K562 (cell line): ENCODE data around the gene ARMC9. TPM values are rescaled to one million over a fixed set of nuclear protein-coding genes. Genes with fewer than 3 reads are reported as not detected.

Source experiments
- ATAC-seq: fragments of 200-7000 bp; cut with Tn5 transposase; 3 replicates; pipeline ENCODE4 v1.9.1; 2020; ENCODE audit warnings: moderate library complexity
- BruUV-seq: library from RNA; stranded (reverse); fragments of 400-500 nt; replicated peaks from 2 replicates; lab custom pipeline; 2021; lab: Mats Ljungman, UMichigan
- CTCF ChIA-PET: fragments of 300-600 bp; formaldehyde crosslinking; extraction: SDS; loops from one replicate; lab custom pipeline; 2021; ENCODE audit warnings: low intra/inter-chr PET ratio; lab: Yijun Ruan, JAX
- POLR2A ChIA-PET: fragments of 300-600, 350-650 bp; sonication (Branson Sonifier 250); formaldehyde crosslinking; extraction: SDS; loops from one replicate; lab custom pipeline; 2021; ENCODE audit warnings: antibody characterized with exemption, inconsistent platforms; lab: Yijun Ruan, JAX
- DNase-seq, 4 experiments: peaks; one replicate each; pipeline versions ENCODE4 v3.0.0 to v3.0.0-alpha.2; 2011 to 2018; ENCODE audit warnings: low spot score in 3 of 4, mixed read lengths in 3 of 4; ENCODE audit errors: extremely low read depth in 1 of 4
- FAIRE-seq: peaks from 2 replicates; lab custom pipeline; 2011; peaks lifted over from hg19 to GRCh38; lab: Jason Lieb, UNC
- H2AFZ ChIP-seq: 2 replicates; pipeline ENCODE4 v1.6.0; 2011; ENCODE audit warnings: low read depth, low read length, control low read depth, inconsistent platforms
- H3K27ac ChIP-seq: fragments of 200-600 bp; 3 replicates; pipeline ENCODE4 v1.8.0; 2011; ENCODE audit warnings: low read depth, mild to moderate bottlenecking, control low read depth, inconsistent platforms, low read length, moderate library complexity, mixed read lengths; ENCODE audit errors: extremely low read depth
- H3K27me3 ChIP-seq, 2 experiments: fragments of 300-600 bp in 1 of 2; 2 replicates in 1 of 2; 3 replicates in 1 of 2; pipeline versions ENCODE4 v1.6.0 to v1.8.0; 2011; ENCODE audit warnings: inconsistent platforms in 2 of 2, low read length in 2 of 2, mild to moderate bottlenecking in 1 of 2, mixed read lengths in 1 of 2, moderate library complexity in 1 of 2; ENCODE audit not compliant: control insufficient read depth in 2 of 2, insufficient read depth in 2 of 2
- H3K36me3 ChIP-seq: fragments of 300-600 bp; 3 replicates; pipeline ENCODE4 v1.8.0; 2011; ENCODE audit warnings: mild to moderate bottlenecking, low read length, inconsistent platforms; ENCODE audit not compliant: control insufficient read depth, insufficient read depth
- H3K4me1 ChIP-seq, 2 experiments: fragments of 200-600 bp in 1 of 2; replicated peaks in 1 of 2; 2 replicates in 1 of 2; 3 replicates in 1 of 2; pipeline versions ENCODE4 v1.5.1 to v1.8.0; 2011; ENCODE audit warnings: inconsistent platforms in 2 of 2, low read length in 2 of 2, mild to moderate bottlenecking in 1 of 2, mixed read lengths in 1 of 2, moderate library complexity in 1 of 2; ENCODE audit not compliant: control insufficient read depth in 2 of 2, insufficient read depth in 2 of 2
- H3K4me2 ChIP-seq: 2 replicates; pipeline ENCODE4 v1.6.1; 2011; ENCODE audit warnings: low read length, control low read depth, inconsistent platforms, mixed read lengths; ENCODE audit not compliant: insufficient read depth
- H3K4me3 ChIP-seq: fragments of 200-600 bp; sonication (generic), shearing (Covaris generic); 2 replicates; pipeline ENCODE4 v1.5.1; 2016; ENCODE audit warnings: control low read depth, inconsistent platforms
- H3K79me2 ChIP-seq: fragments of 200-600 bp; 3 replicates; pipeline ENCODE4 v1.8.0; 2011; ENCODE audit warnings: low read length, inconsistent platforms; ENCODE audit not compliant: control insufficient read depth, insufficient read depth
- H3K9ac ChIP-seq, 2 experiments: 2 replicates each; pipeline versions ENCODE4 v1.6.0 to v1.6.1; 2011; ENCODE audit warnings: low read depth in 2 of 2, low read length in 2 of 2, control low read depth in 1 of 2, inconsistent platforms in 1 of 2, mild to moderate bottlenecking in 1 of 2, mixed read lengths in 1 of 2; ENCODE audit not compliant: insufficient read depth in 1 of 2
- H3K9me1 ChIP-seq: one replicate; pipeline ENCODE4 v1.6.0; 2011; ENCODE audit warnings: inconsistent platforms, mild to moderate bottlenecking, low read length, moderate library complexity; ENCODE audit not compliant: control insufficient read depth, insufficient read depth
- H3K9me3 ChIP-seq: replicated peaks from 2 replicates; pipeline ENCODE4 v1.5.1; 2011; ENCODE audit warnings: low read depth, low read length, inconsistent platforms; ENCODE audit not compliant: control insufficient read depth, insufficient read depth
- H4K20me1 ChIP-seq: replicated peaks from 2 replicates; pipeline ENCODE4 v1.6.1; 2011; ENCODE audit warnings: low read length, inconsistent platforms, mixed read lengths; ENCODE audit not compliant: control insufficient read depth, insufficient read depth
- ATF3 ChIP-seq, 2 experiments: fragments of 450-650 bp in 1 of 2; sonication (generic) in 1 of 2; formaldehyde crosslinking in 1 of 2; IDR thresholded peaks in 1 of 2; conservative IDR thresholded peaks in 1 of 2; 2 replicates each; pipeline versions ENCODE4 v1.6.1 to v1.8.1; 2016 to 2023; ENCODE audit warnings: mild to moderate bottlenecking in 2 of 2, moderate library complexity in 2 of 2, inconsistent platforms in 1 of 2, missing genetic modification reagents in 1 of 2
- CXXC5 ChIP-seq: fragments of 250-450 bp; sonication (Bioruptor Pico); IDR thresholded peaks from 2 replicates; pipeline ENCODE4 v1.8.0; 2022; ENCODE audit warnings: inconsistent platforms, mild to moderate bottlenecking, moderate library complexity
- WGBS: fragments of 100-300 bp; shearing (Covaris generic); methylation state at CpG from one replicate; pipeline ENCODE4 v1.1.6; 2016; ENCODE audit warnings: low coverage, mixed read lengths; ENCODE audit not compliant: insufficient coverage; ENCODE audit errors: missing lambda C conversion rate; 5-methylcytosine and 5-hydroxymethylcytosine counted together
- in situ Hi-C: fragments of 300-500 bp; cut with MboI; formaldehyde crosslinking; loops from 4 replicates; pipeline ENCODE4 v1.15.0; 2018; ENCODE audit warnings: inconsistent platforms, mixed read lengths
- intact Hi-C: fragments of 100-400 bp; cut with micrococcal nuclease; formaldehyde crosslinking; loops from 2 replicates; pipeline ENCODE4 v1.14.2; 2022
- polyA plus RNA-seq, 8 experiments: library from polyadenylated mRNA; depleted of rRNA in 4 of 8; stranded (reverse) in 5 of 8; unstranded in 3 of 8; fragments of >200 nt; fragmentation: Nextera tagmentation in 2 of 8; fragmentation: Illumina TruSeq in 1 of 8; extraction: Ambion mirVana in 2 of 8; extraction: Trizol in 1 of 8; gene quantifications; 2 replicates each; pipeline versions ENCODE4 v1.2.1 to v1.2.3, GENCODE V29; 2011 to 2014; ENCODE audit warnings: inconsistent platforms in 1 of 8, missing spikeins in 1 of 8
- total RNA-seq, 7 experiments: library from RNA; depleted of rRNA in 6 of 7; stranded (reverse); fragments of >200 nt in 6 of 7; fragmentation: Illumina TruSeq in 2 of 7; extraction: Trizol in 2 of 7; gene quantifications; 2 replicates each; pipeline versions ENCODE4 v1.2.1 to v1.2.3, GENCODE V29; 2011 to 2021; ENCODE audit warnings: low replicate concordance in 1 of 7

Gene ARMC9
- total and polyA plus RNA-seq, 9 of the 15 experiments (the other 6 are each of a cell fraction or from before 2014, with no cell fraction given), result 0.36 to 2.3 (median 1.1) TPM

GRCh38 chr2:231378026-231378722, 179.7 kb downstream of the ARMC9 start:
- CTCF ChIA-PET, result no interaction called here
- Histone ChIP-seq H3K9me1 (no peaks in the 10 kb centered on the region), H3K4me2 (no peak overlapping the region), H3K4me3 (no peak overlapping the region), H3K27me3 (peaks cover 0 to 31% of the 10 kb centered on the region in 2 experiments; a peak in 2 of 5 replicates), H2AFZ (no peak overlapping the region), H3K36me3 (no peaks in the 10 kb centered on the region), H3K4me1 (peaks cover 6 to 14% of the 10 kb centered on the region in 2 experiments; a peak in 4 of 5 replicates), H3K9me3 (no peaks in the 10 kb centered on the region), H3K9ac (no peak overlapping the region), H3K27ac (no peak overlapping the region), H4K20me1 (no peaks in the 10 kb centered on the region), H3K79me2 (no peaks in the 10 kb centered on the region)
- in situ Hi-C loops (no loop called here), intact Hi-C loops (no loop called here)
- 18% methylated on average over 11 of the region's 13 CpGs for WGBS
- FAIRE-seq, result no peak
- POLR2A ChIA-PET, result no interaction called here
- DNase-seq, result no peak
- peak; percentile 53 for TF ChIP-seq ATF3 (IDR thresholded peaks at IDR 0.05)
- TF ChIP-seq ATF3 (CRISPR knock-in tag; conservative IDR thresholded peaks at IDR 0.05), result no peak
- TF ChIP-seq CXXC5 (CRISPR knock-in tag), result no peak
- no TSS peak for BruUV-seq
- ATAC-seq, result no peak
